Hepatocyte (in vitro differentiated cells): ENCODE results near the gene SORD.

Experiments
- CTCF ChIP-seq: fragments of 200-600 bp; sonication (generic); IDR thresholded peaks from 2 replicates; pipeline ENCODE4 v1.5.1; 2016; ENCODE audit warnings: antibody characterized with exemption, mild to moderate bottlenecking; ENCODE audit not compliant: poor library complexity
- EZH2 ChIP-seq: fragments of 200-600 bp; sonication (generic); IDR thresholded peaks from 2 replicates; pipeline ENCODE4 v1.6.1; 2016; ENCODE audit warnings: antibody characterized with exemption, mild to moderate bottlenecking, borderline replicate concordance
- EZH2phosphoT487 ChIP-seq: fragments of 200-600 bp; sonication (generic); IDR thresholded peaks from one replicate; pipeline ENCODE4 v1.6.1; 2018; ENCODE audit warnings: antibody characterized with exemption, mild to moderate bottlenecking, low read depth, moderate library complexity; ENCODE audit not compliant: unreplicated experiment, severe bottlenecking

- TF ChIP-seq CTCF: no peak
- TF ChIP-seq EZH2: no peak
- no peak for TF ChIP-seq EZH2phosphoT487
Observed at GRCh38 chr15:45083223-45083622, 60.2 kb downstream of the SORD start.
